GM18520 (cell line): Measurements from ENCODE around the gene ANKRD29.
"Not testable (repeated sequence)": the region's sequence is repeated elsewhere in the genome, so short reads cannot be mapped to it uniquely, and the experiment has no call there.

Source experiments
- ATAC-seq: cut with Tn5 transposase; IDR thresholded peaks from one replicate; pipeline ENCODE4 v1.9.1; 2021; ENCODE audit not compliant: unreplicated experiment

ANKRD29 gene

DNA sequence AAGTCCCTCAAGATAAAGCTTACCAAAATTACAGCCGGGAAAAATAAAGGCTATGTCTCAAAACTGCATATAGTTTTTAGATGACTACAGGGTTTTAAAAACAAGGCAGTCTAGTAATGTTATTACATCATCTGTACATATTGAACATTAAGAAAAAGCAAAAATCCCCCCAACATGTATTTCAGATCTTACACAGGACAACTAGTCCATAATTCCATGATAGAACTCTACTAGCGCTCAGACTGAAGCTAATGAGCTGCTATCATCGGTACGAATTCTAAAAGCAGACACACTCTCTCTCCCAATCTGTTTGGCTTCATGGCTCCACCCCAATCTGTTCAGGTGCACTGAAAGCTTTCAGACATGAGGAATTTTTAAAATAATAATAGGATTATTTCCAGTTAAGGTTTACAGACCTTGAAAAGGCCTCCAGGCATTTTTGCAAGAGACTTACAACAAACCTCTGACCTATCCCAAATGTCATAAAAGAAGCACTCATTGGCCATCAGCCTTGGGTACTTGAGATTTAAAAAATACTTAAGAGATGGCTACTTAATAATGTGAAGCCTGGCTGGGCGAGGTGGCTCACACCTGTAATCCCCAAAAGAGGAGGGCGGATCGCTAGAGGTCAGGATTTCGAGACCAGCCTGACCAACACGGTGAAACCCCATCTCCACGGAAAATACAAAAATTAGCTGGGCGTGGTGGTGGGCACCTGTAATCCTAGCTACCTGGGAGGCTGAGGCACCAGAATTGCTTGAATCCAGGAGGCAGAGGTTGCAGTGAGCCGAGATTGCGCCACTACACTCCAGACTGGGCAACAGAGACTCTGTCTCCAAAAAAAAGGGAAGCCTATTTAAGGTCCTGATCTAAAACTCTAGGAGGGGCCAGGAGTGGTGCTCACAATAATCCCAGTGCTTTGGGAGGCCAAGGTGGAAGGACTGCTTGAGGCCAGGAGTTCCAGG is 78.4 kb downstream of the ANKRD29 start:
- no peak for ATAC-seq

DNA sequence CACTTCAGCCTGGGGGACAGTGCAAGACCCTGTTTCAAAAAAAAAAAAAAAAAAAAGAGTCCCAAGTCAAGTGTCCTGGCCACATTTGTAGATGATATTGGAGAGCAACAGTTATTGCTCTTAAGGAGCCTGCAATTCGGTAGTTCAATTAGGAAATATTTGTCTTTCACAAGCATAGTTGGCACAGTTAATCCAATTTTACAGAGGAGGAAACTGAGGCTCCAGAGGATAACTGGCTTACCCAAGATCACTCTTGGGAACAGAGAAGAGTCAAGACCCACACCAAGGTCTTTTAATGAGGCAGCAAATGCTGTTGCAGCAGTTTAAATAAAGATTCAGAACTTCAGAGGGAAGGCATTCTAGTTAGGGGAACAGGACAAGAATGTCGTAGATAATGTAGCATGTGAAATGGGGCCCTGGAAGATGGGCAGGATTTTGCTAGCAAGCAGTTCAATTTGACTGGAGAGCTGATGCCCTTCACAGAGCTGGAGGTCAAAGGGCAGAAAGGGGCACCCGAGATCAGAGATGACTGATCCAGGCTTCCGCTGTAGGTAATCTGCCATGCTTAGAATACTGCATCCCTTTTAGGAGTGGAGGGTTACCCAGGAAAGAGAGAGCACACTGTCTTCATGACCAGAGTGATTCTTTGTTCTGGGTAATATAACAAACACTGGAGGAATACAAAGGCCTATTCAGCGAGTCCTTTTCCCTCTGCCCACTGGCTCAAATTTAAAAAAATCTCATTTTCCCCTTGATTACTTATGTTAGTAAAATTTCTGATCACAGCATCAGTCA is 79.4 kb downstream of the ANKRD29 start:
- ATAC-seq: no peak

DNA sequence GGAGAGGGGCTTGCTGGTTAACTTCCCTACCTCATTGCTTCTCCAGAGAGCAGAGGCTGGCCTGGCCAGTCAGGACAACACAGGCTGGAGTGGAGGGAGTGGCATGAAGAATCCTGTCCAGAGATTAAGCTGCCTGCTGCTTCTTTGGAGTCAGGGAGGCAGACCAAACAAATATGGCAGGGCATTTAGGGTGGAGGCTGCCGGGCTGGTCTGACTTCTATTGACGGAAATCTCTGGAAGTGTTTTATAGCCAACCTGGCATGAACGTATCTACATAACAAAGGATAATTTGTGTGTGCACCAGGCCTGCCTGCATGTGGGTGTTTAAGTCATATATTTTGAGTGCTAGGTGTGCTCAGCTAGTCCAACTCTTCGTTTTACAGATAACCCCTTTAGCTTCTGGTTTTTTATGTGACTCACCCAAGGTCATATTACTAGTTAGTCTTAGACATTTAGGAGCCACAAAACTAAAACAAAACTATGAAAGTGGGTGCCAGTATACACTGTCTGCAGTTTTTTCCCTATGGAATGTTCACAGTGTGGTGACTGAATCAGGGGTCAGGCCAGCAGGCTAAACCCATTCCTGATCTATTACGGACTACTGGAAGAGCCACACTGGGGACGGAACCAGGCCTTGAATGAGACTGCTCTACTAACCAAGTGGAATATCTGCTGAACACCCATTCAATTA is 81.9 kb downstream of the ANKRD29 start:
- ATAC-seq: no peak

DNA sequence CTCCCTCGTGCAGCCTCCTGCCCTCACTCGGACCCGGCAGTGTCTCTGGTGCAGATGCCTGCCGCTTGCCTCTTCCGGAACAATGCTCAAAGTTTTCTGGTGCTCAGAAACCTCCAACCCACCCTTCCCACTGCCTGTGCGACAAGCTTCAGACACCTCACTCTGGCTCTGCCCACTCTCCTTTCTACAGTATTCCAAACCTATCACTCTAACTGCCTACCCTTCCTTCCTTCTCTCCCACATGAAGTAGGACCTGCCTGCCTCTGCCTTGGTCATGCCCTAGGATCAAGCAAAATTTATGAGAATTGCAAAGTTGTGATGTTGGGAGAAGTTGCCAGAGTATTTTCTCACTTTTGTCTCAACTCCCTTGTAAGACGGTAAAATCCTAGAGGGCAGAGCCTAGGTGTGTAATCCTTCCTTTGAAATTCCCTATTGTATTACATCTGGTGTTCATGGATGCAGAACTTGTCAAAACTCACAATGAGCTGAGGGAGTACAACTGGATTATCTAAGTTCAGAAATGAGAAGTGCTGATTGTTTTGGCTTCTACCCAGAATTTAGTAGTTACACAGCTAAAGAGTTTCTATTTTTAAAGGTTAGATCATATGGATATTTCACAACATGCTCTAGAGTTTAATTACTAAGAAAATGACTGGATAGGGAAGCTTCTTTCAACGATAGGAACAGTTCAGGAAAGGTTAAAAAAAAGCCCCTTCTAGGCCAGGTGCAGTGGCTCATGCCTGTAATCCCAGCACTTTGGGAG is 83.6 kb downstream of the ANKRD29 start:
- no peak for ATAC-seq

DNA sequence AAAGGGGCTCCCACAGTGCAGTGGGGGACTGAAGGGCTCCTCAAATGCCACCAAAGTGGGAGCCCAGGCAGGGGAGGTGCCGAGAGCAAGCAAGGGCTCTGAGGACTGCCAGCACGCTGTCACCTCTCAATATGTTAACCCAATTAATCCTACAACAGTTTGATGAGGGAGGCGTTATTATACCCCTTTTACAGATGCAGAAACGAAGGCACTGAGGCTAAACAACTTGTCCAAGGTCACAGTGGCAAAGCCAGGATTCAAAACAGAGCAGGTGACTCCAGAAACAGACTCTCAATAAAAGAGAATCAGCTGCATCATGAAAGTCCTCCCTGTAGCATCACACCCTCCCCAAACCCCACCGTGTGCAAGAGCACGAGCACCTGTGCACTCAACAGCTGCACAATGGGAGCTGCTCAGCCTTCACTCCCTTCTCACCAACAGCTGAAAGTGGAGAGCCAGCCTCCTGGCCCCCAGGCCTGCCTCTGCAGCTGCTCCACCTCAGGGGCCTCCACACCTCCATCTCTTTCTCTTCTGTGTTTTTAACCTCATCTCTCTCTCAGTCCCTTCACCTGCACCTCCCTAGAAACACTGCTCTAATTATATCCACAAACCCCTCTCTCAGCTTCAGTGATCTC is 84.5 kb downstream of the ANKRD29 start:
- ATAC-seq: no peak

DNA sequence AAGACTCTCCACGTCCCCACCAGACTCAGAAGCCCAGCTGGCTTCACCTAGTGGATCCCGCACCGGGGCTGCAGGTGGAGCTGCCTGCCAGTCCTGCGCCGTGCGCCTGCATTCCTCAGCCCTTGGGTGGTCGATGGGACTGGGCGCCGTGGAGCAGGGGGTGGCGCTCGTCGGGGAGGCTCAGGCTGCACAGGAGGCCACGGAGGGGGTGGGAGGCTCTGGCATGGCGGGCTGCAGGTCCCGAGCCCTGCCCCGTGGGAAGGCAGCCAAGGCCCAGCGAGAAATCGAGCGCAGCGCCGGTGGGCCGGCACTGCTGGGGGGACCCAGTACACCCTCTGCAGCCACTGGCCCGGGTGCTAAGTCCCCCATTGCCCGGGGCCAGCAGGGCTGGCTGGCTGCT is 85.2 kb downstream of the ANKRD29 start:
- ATAC-seq: not testable (repeated sequence)

DNA sequence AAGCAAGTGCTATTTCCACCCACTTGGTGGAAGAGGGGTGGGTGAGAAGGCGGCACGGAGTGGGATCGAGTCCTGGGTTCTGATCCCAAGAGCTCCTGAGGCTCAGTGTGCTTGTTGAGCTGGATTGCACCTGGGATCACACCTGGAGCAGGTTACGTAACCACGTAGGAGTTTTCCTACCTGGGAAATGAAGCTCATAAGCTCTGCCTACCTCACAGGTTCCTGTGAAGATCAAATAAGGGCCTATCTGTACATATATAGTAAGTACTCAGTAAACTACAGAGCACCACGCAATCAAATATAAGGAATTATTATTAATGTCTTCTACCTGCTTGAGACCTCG is 87.4 kb downstream of the ANKRD29 start:
- no peak for ATAC-seq

DNA sequence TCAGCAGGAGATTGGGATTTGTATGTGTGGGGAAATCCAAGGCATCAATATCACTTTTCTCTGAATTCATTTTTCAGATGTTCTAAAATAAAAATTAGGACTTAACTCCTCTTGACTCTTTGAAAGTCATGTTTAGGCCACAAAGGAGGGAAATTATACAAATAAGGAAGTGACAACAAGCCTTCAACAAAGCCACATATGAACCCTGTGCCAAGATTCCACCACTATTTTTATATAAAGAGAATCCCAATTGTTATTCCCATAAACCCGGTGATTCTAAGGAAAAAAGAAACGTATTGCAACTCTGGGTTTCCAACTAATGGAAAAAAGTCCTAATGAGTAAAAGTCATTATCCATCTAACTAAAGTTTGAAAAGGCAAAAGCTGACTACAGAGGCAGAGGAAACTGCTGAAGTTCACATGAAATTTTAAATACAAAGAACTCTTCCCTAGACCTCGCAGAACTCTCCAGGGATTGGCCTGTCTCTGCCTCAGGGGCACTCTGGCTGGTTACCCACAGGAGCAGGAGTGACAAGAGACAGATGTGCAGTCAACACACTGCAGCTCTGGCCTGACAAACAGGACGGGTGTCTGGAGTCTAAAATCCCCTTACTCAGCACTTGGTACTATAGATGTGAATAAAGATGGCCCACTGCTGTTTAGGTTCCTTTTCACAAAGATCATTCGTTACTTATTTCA is 88.0 kb downstream of the ANKRD29 start:
- ATAC-seq: no peak

DNA sequence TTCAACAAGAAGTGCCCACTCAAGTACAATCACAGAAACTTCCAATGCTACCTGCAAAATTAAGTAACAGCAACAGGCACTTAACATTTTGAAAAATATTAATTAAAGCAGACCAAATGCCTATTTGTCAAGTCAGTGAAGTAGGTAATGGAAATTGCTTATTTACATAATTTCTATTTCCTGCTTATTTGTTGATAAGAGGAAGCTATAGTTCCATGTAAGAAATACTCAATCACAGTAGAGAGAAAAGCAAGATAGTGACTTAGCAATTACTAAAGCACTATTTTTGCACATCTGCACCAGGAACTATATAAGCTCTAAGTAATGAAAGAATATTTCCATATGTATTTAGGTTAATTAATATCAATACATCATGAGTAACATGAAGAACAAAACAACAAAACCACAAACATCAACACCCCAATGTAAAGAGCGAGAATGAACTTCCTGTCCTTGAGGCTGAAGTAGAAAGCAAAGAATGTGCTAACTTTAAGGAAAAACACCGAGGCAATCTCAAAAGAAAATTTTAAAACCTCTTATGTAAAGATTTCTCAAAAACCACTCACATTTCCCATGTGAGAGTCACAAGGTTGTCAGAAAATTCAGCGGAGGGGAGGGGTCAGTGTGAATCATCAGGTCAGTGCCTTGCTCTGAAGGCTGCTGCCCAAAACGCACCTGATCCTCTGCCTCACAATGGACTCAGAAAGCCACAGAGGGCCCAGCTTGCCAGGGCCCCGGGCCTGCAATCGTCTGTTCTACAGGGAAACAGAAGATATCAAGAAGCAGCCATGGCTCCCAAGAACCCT is 88.9 kb downstream of the ANKRD29 start:
- ATAC-seq: peak; percentile 64

GRCh38 chr18:23573020-23573419 is 89.7 kb downstream of the ANKRD29 start:
- no peak for ATAC-seq

DNA sequence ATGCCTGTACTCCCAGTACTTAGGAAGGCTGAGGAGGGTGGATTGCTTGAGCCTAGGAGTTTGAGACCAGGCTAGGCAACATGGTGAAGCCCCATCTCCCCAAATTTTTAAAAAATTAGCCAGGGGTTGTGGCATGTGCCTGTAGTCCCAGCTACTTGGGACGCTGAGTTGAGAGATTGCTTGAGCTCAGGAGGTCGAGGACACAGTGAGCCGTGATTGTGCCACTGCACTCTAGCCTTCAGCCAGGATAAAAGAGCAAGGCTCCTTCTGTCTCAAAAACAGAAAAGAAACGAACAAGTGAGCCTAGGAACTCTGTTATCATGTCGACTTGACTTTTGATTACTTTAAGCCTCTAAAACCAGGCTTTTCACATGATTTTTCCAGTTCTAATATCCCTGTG is 90.1 kb downstream of the ANKRD29 start:
- ATAC-seq: no peak

GRCh38 chr18:23572012-23572411 is 90.7 kb downstream of the ANKRD29 start:
- ATAC-seq: no peak

DNA sequence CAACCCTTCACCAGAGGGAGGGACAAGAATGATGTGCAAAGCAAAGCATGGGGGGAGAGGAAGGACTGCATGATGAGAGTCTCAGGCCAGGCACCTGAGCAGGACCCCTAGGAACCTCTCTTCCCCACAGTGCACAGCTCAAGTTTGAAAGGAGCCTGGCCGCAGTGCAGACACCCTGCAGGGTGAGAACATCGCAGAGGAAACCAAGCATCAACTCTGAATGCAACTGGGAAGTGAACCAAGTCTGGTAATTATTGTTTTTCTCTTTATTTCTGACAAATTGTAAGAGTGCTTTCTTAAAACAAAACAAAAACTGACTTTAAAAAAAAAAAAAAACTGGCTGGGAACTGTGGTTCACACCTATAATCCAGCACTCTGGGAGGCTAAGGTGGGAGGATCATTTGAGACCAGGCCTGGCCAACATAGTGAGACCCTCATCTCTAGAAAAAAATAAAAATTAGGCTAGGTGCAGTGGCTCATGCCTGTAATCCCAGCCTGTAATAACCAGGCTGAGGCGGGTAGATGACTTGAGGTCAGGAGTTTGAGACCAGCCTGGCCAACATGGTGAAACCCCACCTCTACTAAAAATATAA is 91.7 kb downstream of the ANKRD29 start:
- no peak for ATAC-seq

- no peak for ATAC-seq
Observed at GRCh38 chr18:23569299-23570063, 93.2 kb downstream of the ANKRD29 start.

GRCh38 chr18:23568281-23569138 is 94.2 kb downstream of the ANKRD29 start:
- ATAC-seq: no peak

GRCh38 chr18:23567671-23568070 is 95.0 kb downstream of the ANKRD29 start:
- no peak for ATAC-seq
